ENCODE results near the gene ZNF319. TPM values are rescaled to one million over a fixed set of nuclear protein-coding genes. Genes with fewer than 3 reads are reported as not detected.
A peak's percentile ranks its signal among the peaks of the same experiment; 100 is the strongest.

Gene ZNF319
- total and polyA plus RNA-seq, 2 of the 13 experiments (the other 11 are each of a cell fraction or from before 2014, with no cell fraction given) = 2.4 to 3.6 TPM

GRCh38 chr16:58025351-58026138 is 25.1 kb upstream of the ZNF319 start, which contains the start of gene MMP15 (continued):
- TF ChIP-seq ZNF142 (CRISPR knock-in tag; IDR thresholded peaks at IDR 0.05) = peak; percentile 94
- no peak for TF ChIP-seq TCF12 (IDR thresholded peaks at IDR 0.05)
- peak; percentile 58; the same call in 1 of the 2 replicates for TF ChIP-seq TCF12 (CRISPR knock-in tag; IDR thresholded peaks at IDR 0.05)
- no peak for TF ChIP-seq RARG (CRISPR knock-in tag; IDR thresholded peaks at IDR 0.05; ENCODE audit: low read depth)
- no peak; the same call in 1 of the 2 replicates for TF ChIP-seq ZSCAN5A (CRISPR knock-in tag; IDR thresholded peaks at IDR 0.05; ENCODE audit: borderline replicate concordance)
- TF ChIP-seq CBX5 (CRISPR knock-in tag; IDR thresholded peaks at IDR 0.05; ENCODE audit: borderline replicate concordance) = no peak
- peak; percentile 46; the same call in 1 of the 2 replicates for TF ChIP-seq ZNF780A (CRISPR knock-in tag; IDR thresholded peaks at IDR 0.05)
- TF ChIP-seq RARA (CRISPR knock-in tag; IDR thresholded peaks at IDR 0.05) = peak; percentile 86
- peak; percentile 92 for TF ChIP-seq ZNF768 (CRISPR knock-in tag; IDR thresholded peaks at IDR 0.05)
- peak; percentile 72 for TF ChIP-seq ARID5B (CRISPR knock-in tag; IDR thresholded peaks at IDR 0.05)
- peak; percentile 19 for TF ChIP-seq ZNF18 (CRISPR knock-in tag; IDR thresholded peaks at IDR 0.05; ENCODE audit: insufficient replicate concordance)
- TF ChIP-seq YEATS4 (CRISPR knock-in tag; IDR thresholded peaks at IDR 0.05; ENCODE audit: borderline replicate concordance) = peak; percentile 79
- TF ChIP-seq JUND (CRISPR knock-in tag; IDR thresholded peaks at IDR 0.05) = no peak; the same call in 1 of the 2 replicates
